ENCODE measurements around the gene SNTG2. TPM values are rescaled to one million over a fixed set of nuclear protein-coding genes. Genes with fewer than 3 reads are reported as not detected.
A peak's percentile ranks its signal among the peaks of the same experiment; 100 is the strongest.

The SNTG2 gene
- total RNA-seq, 2 donors from 2014 or later = 4.1 to 11.9 TPM

GRCh38 chr2:929011-929735 is 21.5 kb upstream of the SNTG2 start:
- H3K27me3 Mint-ChIP-seq (ENCODE audit: insufficient read depth) = peaks cover 12% of the 10 kb centered on the region
- WGBS, 2 experiments (ENCODE audit: insufficient coverage in 1 of 2, insufficient read length in 1 of 2) = 87 to 89% methylated on average over 9 to 16 of the region's 16 CpGs

GRCh38 chr2:929925-930324 is 20.7 kb upstream of the SNTG2 start:
- no peaks in the 10 kb centered on the region for H3K36me3 Mint-ChIP-seq (ENCODE audit: low read depth)

More at GRCh38 chr2:929011-929735, 21.5 kb upstream of the SNTG2 start:
- Mint-ChIP-seq H3K4me3 (no peak overlapping the region), H3K4me1 (peaks cover 20% of the 10 kb centered on the region), H3K27ac (no peak overlapping the region), H3K36me3 (ENCODE audit: low read depth) (no peaks in the 10 kb centered on the region), H3K9me3 (peaks cover 9% of the 10 kb centered on the region)
- H3K4me1 ChIP-seq (ENCODE audit: control insufficient read depth, insufficient read depth, low read length) = no peaks in the 10 kb centered on the region
- no peak overlapping the region for H3K4me3 ChIP-seq (ENCODE audit: low read length)
- peak; percentile 34 for DNase-seq
- no peak overlapping the region for H3K27ac ChIP-seq (ENCODE audit: low read depth, low read length)
- H3K27me3 ChIP-seq (ENCODE audit: control insufficient read depth, insufficient read depth, low read length, poor library complexity, severe bottlenecking) = no peaks in the 10 kb centered on the region
- no peak overlapping the region for H3K9ac ChIP-seq (ENCODE audit: extremely low read depth, low read length, poor library complexity, severe bottlenecking)
- H3K36me3 ChIP-seq (ENCODE audit: control insufficient read depth, insufficient read depth, low read length) = no peaks in the 10 kb centered on the region
- no peak for TF ChIP-seq CTCF (conservative IDR thresholded peaks at IDR 0.05)
- H3K9me3 ChIP-seq (ENCODE audit: control insufficient read depth, low read length) = no peaks in the 10 kb centered on the region

GRCh38 chr2:930935-931334 is 19.7 kb upstream of the SNTG2 start:
- Histone ChIP-seq H3K9me3 (ENCODE audit: control insufficient read depth, low read length) (no peaks in the 10 kb centered on the region), H3K9ac (ENCODE audit: extremely low read depth, low read length, poor library complexity, severe bottlenecking) (no peak overlapping the region), H3K27ac (ENCODE audit: low read depth, low read length) (no peak overlapping the region), H3K36me3 (ENCODE audit: control insufficient read depth, insufficient read depth, low read length) (no peaks in the 10 kb centered on the region), H3K27me3 (ENCODE audit: control insufficient read depth, insufficient read depth, low read length, poor library complexity, severe bottlenecking) (no peaks in the 10 kb centered on the region), H3K4me1 (ENCODE audit: control insufficient read depth, insufficient read depth, low read length) (no peaks in the 10 kb centered on the region), H3K4me3 (ENCODE audit: low read length) (no peak overlapping the region)
- no peaks in the 10 kb centered on the region for H3K36me3 Mint-ChIP-seq (ENCODE audit: low read depth)
- peaks cover 9% of the 10 kb centered on the region for H3K9me3 Mint-ChIP-seq
- DNase-seq = no peak
- WGBS, 2 experiments (ENCODE audit: insufficient coverage in 1 of 2, insufficient read length in 1 of 2) = 95 to 100% methylated on average over 4 of the region's 4 CpGs
- TF ChIP-seq CTCF (conservative IDR thresholded peaks at IDR 0.05) = no peak
- peaks cover 3% of the 10 kb centered on the region for H3K4me1 Mint-ChIP-seq
- H3K27ac Mint-ChIP-seq = no peak overlapping the region
- H3K27me3 Mint-ChIP-seq (ENCODE audit: insufficient read depth) = peaks cover 12% of the 10 kb centered on the region
- H3K4me3 Mint-ChIP-seq = no peak overlapping the region

More at GRCh38 chr2:929925-930324, 20.7 kb upstream of the SNTG2 start:
- H3K36me3 ChIP-seq (ENCODE audit: control insufficient read depth, insufficient read depth, low read length) = no peaks in the 10 kb centered on the region
- no peak overlapping the region for H3K27ac Mint-ChIP-seq
- no peaks in the 10 kb centered on the region for H3K27me3 ChIP-seq (ENCODE audit: control insufficient read depth, insufficient read depth, low read length, poor library complexity, severe bottlenecking)
- no peak overlapping the region for H3K4me3 Mint-ChIP-seq
- H3K4me1 ChIP-seq (ENCODE audit: control insufficient read depth, insufficient read depth, low read length) = no peaks in the 10 kb centered on the region
- no peak overlapping the region for H3K9ac ChIP-seq (ENCODE audit: extremely low read depth, low read length, poor library complexity, severe bottlenecking)
- DNase-seq = peak; percentile 22
- peaks cover 12% of the 10 kb centered on the region for H3K4me1 Mint-ChIP-seq
- no peak for TF ChIP-seq CTCF (conservative IDR thresholded peaks at IDR 0.05)
- H3K27me3 Mint-ChIP-seq (ENCODE audit: insufficient read depth) = peaks cover 12% of the 10 kb centered on the region
- WGBS, 2 experiments (ENCODE audit: insufficient coverage in 1 of 2, insufficient read length in 1 of 2) = 94 to 96% methylated on average over 8 to 14 of the region's 14 CpGs
- no peaks in the 10 kb centered on the region for H3K9me3 ChIP-seq (ENCODE audit: control insufficient read depth, low read length)
- H3K27ac ChIP-seq (ENCODE audit: low read depth, low read length) = no peak overlapping the region
- H3K9me3 Mint-ChIP-seq = peaks cover 9% of the 10 kb centered on the region
- H3K4me3 ChIP-seq (ENCODE audit: low read length) = no peak overlapping the region

Data from endodermal cell (in vitro differentiated cells).